H1 (cell line): Measurements from ENCODE around the gene PRKCZ. TPM values are rescaled to one million over a fixed set of nuclear protein-coding genes. Genes with fewer than 3 reads are reported as not detected.

ENCODE experiments used
- CTCF ChIA-PET: fragments of 300-600 bp; sonication (Branson Sonifier 250); formaldehyde crosslinking; loops from one replicate; lab custom pipeline; 2021; ENCODE audit not compliant: partially characterized antibody; lab: Charles Lee
- POLR2A ChIA-PET: fragments of 300-600 bp; sonication (Branson Sonifier 250); formaldehyde crosslinking; loops from one replicate; lab custom pipeline; 2021; ENCODE audit warnings: inconsistent platforms; ENCODE audit not compliant: partially characterized antibody; lab: Charles Lee
- DNase-seq, 2 experiments: peaks; one replicate each; pipeline versions ENCODE4 v3.0.0 to v3.0.0-alpha.2; 2010 to 2022; ENCODE audit warnings: low spot score in 2 of 2, low read depth in 1 of 2, mixed read lengths in 1 of 2
- FAIRE-seq: peaks from 2 replicates; lab custom pipeline; 2011; peaks lifted over from hg19 to GRCh38; lab: Jason Lieb, UNC
- H2AFZ ChIP-seq: 2 replicates; pipeline ENCODE4 v1.8.1; 2012; ENCODE audit warnings: low read length, inconsistent platforms
- H2AK5ac ChIP-seq: 2 replicates; pipeline ENCODE4 v1.6.1; 2013; ENCODE audit warnings: low read depth, low read length
- H2BK120ac ChIP-seq: replicated peaks from 2 replicates; pipeline ENCODE3; 2013; ENCODE audit warnings: low read depth, low read length, inconsistent platforms
- H2BK12ac ChIP-seq: 2 replicates; pipeline ENCODE4 v1.6.1; 2013; ENCODE audit warnings: low read depth, low read length
- H2BK15ac ChIP-seq: 2 replicates; pipeline ENCODE4 v1.6.1; 2013; ENCODE audit warnings: low read length
- H2BK20ac ChIP-seq: 2 replicates; pipeline ENCODE4 v1.6.1; 2013; ENCODE audit warnings: low read length
- H2BK5ac ChIP-seq: 2 replicates; pipeline ENCODE4 v1.6.1; 2013; ENCODE audit warnings: low read depth, low read length
- H3K14ac ChIP-seq: 2 replicates; pipeline ENCODE4 v1.6.1; 2013; ENCODE audit warnings: inconsistent platforms; ENCODE audit not compliant: insufficient read length
- H3K18ac ChIP-seq: 2 replicates; pipeline ENCODE4 v1.6.1; 2013; ENCODE audit warnings: low read length; ENCODE audit errors: extremely low read depth
- H3K23ac ChIP-seq: 2 replicates; pipeline ENCODE4 v1.6.1; 2013; ENCODE audit warnings: inconsistent platforms; ENCODE audit not compliant: insufficient read length
- H3K23me2 ChIP-seq: 2 replicates; pipeline ENCODE4 v1.6.1; 2013; ENCODE audit warnings: low read depth, low read length
- H3K27ac ChIP-seq: 2 replicates; pipeline ENCODE4 v1.6.1; 2011; ENCODE audit warnings: low read depth, low read length, inconsistent platforms
- H3K27me3 ChIP-seq, 4 experiments: replicated peaks in 1 of 4; 1 replicate in 1 of 4; 2 replicates in 3 of 4; pipeline versions ENCODE4 v1.6.1 to v1.8.1; 2011 to 2013; ENCODE audit warnings: low read length in 3 of 4, mild to moderate bottlenecking in 3 of 4, inconsistent platforms in 2 of 4, mixed read lengths in 2 of 4, moderate library complexity in 1 of 4; ENCODE audit not compliant: control insufficient read depth in 3 of 4, insufficient read depth in 3 of 4; ENCODE audit errors: extremely low read depth in 1 of 4
- H3K36me3 ChIP-seq, 4 experiments: 2 replicates each; pipeline versions ENCODE4 v1.6.1 to v1.8.1; 2011 to 2013; ENCODE audit warnings: mild to moderate bottlenecking in 4 of 4, low read length in 3 of 4, moderate library complexity in 2 of 4, control low read depth in 1 of 4, inconsistent platforms in 1 of 4; ENCODE audit not compliant: insufficient read depth in 4 of 4, control insufficient read depth in 2 of 4
- H3K4ac ChIP-seq: replicated peaks from 2 replicates; pipeline ENCODE3; 2013; ENCODE audit warnings: low read length, low read depth, mixed read lengths, inconsistent platforms; ENCODE audit not compliant: insufficient read length
- H3K4me1 ChIP-seq, 4 experiments: replicated peaks in 1 of 4; 1 replicate in 1 of 4; 2 replicates in 3 of 4; pipeline versions ENCODE4 v1.6.1 to v1.8.1; 2011 to 2013; ENCODE audit warnings: low read length in 3 of 4, inconsistent platforms in 2 of 4, mixed read lengths in 1 of 4; ENCODE audit not compliant: insufficient read depth in 4 of 4, control insufficient read depth in 3 of 4
- H3K4me2 ChIP-seq, 2 experiments: 2 replicates each; pipeline versions ENCODE4 v1.6.1 to v1.8.1; 2011 to 2013; ENCODE audit warnings: low read depth in 2 of 2, low read length in 2 of 2, control low read depth in 1 of 2, inconsistent platforms in 1 of 2, mild to moderate bottlenecking in 1 of 2; ENCODE audit not compliant: insufficient read depth in 1 of 2
- H3K4me3 ChIP-seq, 4 experiments: fragments of 200-600, 300-600 bp in 1 of 4; sonication (generic), shearing (Covaris generic), sonication (Bioruptor Twin) in 1 of 4; 2 replicates each; pipeline versions ENCODE4 v1.5.1 to v1.8.1; 2011 to 2016; ENCODE audit warnings: low read length in 4 of 4, low read depth in 3 of 4, control low read depth in 2 of 4, inconsistent platforms in 2 of 4, mild to moderate bottlenecking in 2 of 4, mixed read lengths in 1 of 4, moderate library complexity in 1 of 4; ENCODE audit not compliant: insufficient read depth in 2 of 4; ENCODE audit errors: extremely low read depth in 1 of 4
- H3K56ac ChIP-seq: replicated peaks from 2 replicates; pipeline ENCODE3; 2013; ENCODE audit warnings: low read depth, mild to moderate bottlenecking, mixed read lengths, low read length, inconsistent platforms; ENCODE audit not compliant: insufficient read length
- H3K79me1 ChIP-seq: 2 replicates; pipeline ENCODE4 v1.6.1; 2013; ENCODE audit warnings: low read depth, low read length, control low read depth
- H3K79me2 ChIP-seq, 2 experiments: 2 replicates each; pipeline versions ENCODE4 v1.6.1 to v1.8.1; 2012 to 2013; ENCODE audit warnings: low read length in 2 of 2, mild to moderate bottlenecking in 2 of 2, inconsistent platforms in 1 of 2; ENCODE audit not compliant: insufficient read depth in 2 of 2, control insufficient read depth in 1 of 2
- H3K9ac ChIP-seq, 4 experiments: replicated peaks in 1 of 4; 1 replicate in 1 of 4; 2 replicates in 3 of 4; pipeline versions ENCODE4 v1.6.1 to v1.8.1; 2011 to 2013; ENCODE audit warnings: low read depth in 3 of 4, low read length in 3 of 4, control low read depth in 2 of 4, mild to moderate bottlenecking in 2 of 4, moderate library complexity in 2 of 4, inconsistent platforms in 1 of 4; ENCODE audit errors: extremely low read depth in 1 of 4
- H3K9me3 ChIP-seq, 2 experiments: 2 replicates each; pipeline versions ENCODE4 v1.6.1 to v1.8.1; 2012 to 2013; ENCODE audit warnings: mild to moderate bottlenecking in 2 of 2, moderate library complexity in 2 of 2, control low read depth in 1 of 2, inconsistent platforms in 1 of 2, low read depth in 1 of 2, low read length in 1 of 2, mixed read lengths in 1 of 2; ENCODE audit not compliant: insufficient read depth in 2 of 2
- H4K20me1 ChIP-seq, 2 experiments: replicated peaks in 1 of 2; 2 replicates each; pipeline versions ENCODE3 to v1.8.1; 2011 to 2013; ENCODE audit warnings: inconsistent platforms in 2 of 2, low read length in 2 of 2, mild to moderate bottlenecking in 1 of 2; ENCODE audit not compliant: insufficient read depth in 2 of 2, control insufficient read depth in 1 of 2
- H4K5ac ChIP-seq: 2 replicates; pipeline ENCODE4 v1.6.1; 2013; ENCODE audit warnings: low read length, low read depth, mixed read lengths, inconsistent platforms; ENCODE audit not compliant: insufficient read length
- H4K8ac ChIP-seq: 2 replicates; pipeline ENCODE4 v1.8.0; 2013; ENCODE audit warnings: mild to moderate bottlenecking, moderate library complexity, low read length, inconsistent platforms; ENCODE audit not compliant: insufficient read depth; ENCODE audit errors: extremely low read depth
- H4K91ac ChIP-seq: replicated peaks from 2 replicates; pipeline ENCODE3; 2013; ENCODE audit warnings: low read length, mixed read lengths, inconsistent platforms; ENCODE audit not compliant: insufficient read length
- CHD1 ChIP-seq: IDR thresholded peaks from 2 replicates; pipeline ENCODE4 v1.6.1; 2012; ENCODE audit warnings: low read depth, low read length, improper control_type of control experiment
- GTF2F1 ChIP-seq: IDR thresholded peaks from 2 replicates; pipeline ENCODE4 v1.6.1; 2012; ENCODE audit warnings: low read depth, low read length, improper control_type of control experiment, borderline replicate concordance
- KDM1A ChIP-seq: fragments of 200-600, 300-600 bp; sonication (generic); IDR thresholded peaks from 2 replicates; pipeline ENCODE4 v1.7.1; 2016; ENCODE audit warnings: mild to moderate bottlenecking, low read length, borderline replicate concordance
- MAFK ChIP-seq: IDR thresholded peaks from 2 replicates; pipeline ENCODE4 v1.6.1; 2012; ENCODE audit warnings: low read depth, mild to moderate bottlenecking, improper control_type of control experiment, low read length
- NANOG ChIP-seq: IDR thresholded peaks from 2 replicates; pipeline ENCODE4 v1.6.1; 2011; ENCODE audit warnings: low read length, low read depth, mild to moderate bottlenecking, inconsistent platforms; ENCODE audit not compliant: insufficient read depth, poor library complexity, severe bottlenecking
- POLR2A ChIP-seq, 2 experiments: IDR thresholded peaks; 1 replicate in 1 of 2; 2 replicates in 1 of 2; pipeline ENCODE4 v1.6.1; 2011; ENCODE audit warnings: low read depth in 2 of 2, low read length in 2 of 2, mild to moderate bottlenecking in 2 of 2; ENCODE audit errors: control extremely low read depth in 1 of 2
- RFX5 ChIP-seq: IDR thresholded peaks from 2 replicates; pipeline ENCODE4 v1.6.1; 2011; ENCODE audit warnings: low read depth, low read length, improper control_type of control experiment, borderline replicate concordance
- SAP30 ChIP-seq: fragments of 300-600 bp; sonication (generic); IDR thresholded peaks from 2 replicates; pipeline ENCODE4 v1.7.1; 2012; ENCODE audit warnings: low read length, moderate library complexity, mild to moderate bottlenecking, inconsistent platforms; ENCODE audit not compliant: insufficient read depth, insufficient replicate concordance
- SIN3A ChIP-seq, 2 experiments: IDR thresholded peaks in 1 of 2; conservative IDR thresholded peaks in 1 of 2; 2 replicates each; pipeline ENCODE4 v1.6.1; 2011 to 2012; ENCODE audit warnings: low read length in 2 of 2, improper control_type of control experiment in 1 of 2, low read depth in 1 of 2, mild to moderate bottlenecking in 1 of 2
- SIX5 ChIP-seq: IDR thresholded peaks from 2 replicates; pipeline ENCODE4 v1.6.1; 2011; ENCODE audit warnings: mild to moderate bottlenecking, low read depth, low read length
- SP4 ChIP-seq: IDR thresholded peaks from 2 replicates; pipeline ENCODE4 v1.6.1; 2012; ENCODE audit warnings: low read length, inconsistent platforms
- SRF ChIP-seq: IDR thresholded peaks from 2 replicates; pipeline ENCODE4 v1.6.1; 2011; ENCODE audit warnings: mild to moderate bottlenecking, low read depth, low read length, moderate library complexity
- TCF12 ChIP-seq: IDR thresholded peaks from 2 replicates; pipeline ENCODE4 v1.6.1; 2011; ENCODE audit warnings: low read depth, mild to moderate bottlenecking, low read length
- ZNF274 ChIP-seq: IDR thresholded peaks from 2 replicates; pipeline ENCODE4 v1.7.0; 2012; ENCODE audit warnings: low read length, borderline replicate concordance; ENCODE audit errors: extremely low read depth
- WGBS, 2 experiments: shearing (Covaris generic) in 1 of 2; methylation state at CpG; one replicate each; pipeline versions ENCODE4 v1.1.6 to v1.1.7; 2013 to 2015; ENCODE audit warnings: low lambda C conversion rate in 2 of 2, mixed read lengths in 2 of 2, inconsistent platforms in 1 of 2, low coverage in 1 of 2, missing lambda C conversion rate in 1 of 2; ENCODE audit not compliant: insufficient replicate concordance in 2 of 2, insufficient coverage in 1 of 2, insufficient read length in 1 of 2; ENCODE audit errors: extremely low coverage in 1 of 2, missing lambda C conversion rate in 1 of 2; 5-methylcytosine and 5-hydroxymethylcytosine counted together
- polyA plus RNA-seq, 7 experiments: library from polyadenylated mRNA; depleted of rRNA in 3 of 7; stranded (reverse) in 5 of 7; unstranded in 2 of 7; fragments of >200 nt in 5 of 7; fragments of 200-250 nt in 2 of 7; gene quantifications; 1 replicate in 5 of 7; 2 replicates in 1 of 7; 4 replicates in 1 of 7; pipeline versions ENCODE4 v1.2.1 to v1.2.3, GENCODE V29; 2011 to 2013; ENCODE audit warnings: missing spikeins in 2 of 7, mixed read lengths in 2 of 7
- total RNA-seq: library from RNA; stranded (reverse); fragmentation: NEBNext Ultra II Directional; extraction: Animal tissue kit (Norgen Biotek cat#: 25700); gene quantifications from 2 replicates; pipeline ENCODE4 v1.2.1, GENCODE V29; 2021

Gene PRKCZ
- total and polyA plus RNA-seq, 2 of the 8 experiments (the other 6 are each of a cell fraction or from before 2014, with no cell fraction given), result 37.4 to 45.1 TPM

GRCh38 chr1:2175055-2175414 lies 124.8 kb downstream of the PRKCZ start:
- H3K27me3 ChIP-seq, result no peaks in the 10 kb centered on the region
- no peak overlapping the region for H4K91ac ChIP-seq
- H4K20me1 ChIP-seq, result peaks cover 0 to 5% of the 10 kb centered on the region in 2 experiments
- no peak overlapping the region for H2BK15ac ChIP-seq
- no peak overlapping the region for H3K27ac ChIP-seq
- H2BK20ac ChIP-seq, result no peak overlapping the region
- POLR2A ChIA-PET, result interaction anchor here (1.3 kb wide), 1 partner anchor 13 kb away, joined by 5 read pairs; no protein-coding TSS in a partner anchor
- no peak overlapping the region for H2AK5ac ChIP-seq
- no peak overlapping the region for H4K8ac ChIP-seq
- H3K56ac ChIP-seq, result no peak overlapping the region
- no peak overlapping the region for H2BK5ac ChIP-seq
- no peak overlapping the region for H3K18ac ChIP-seq
- CTCF ChIA-PET, result interaction anchor here (0.7 to 6.0 kb wide), 33 partner anchors 10 to 1556 kb away, joined by 3 to 47 read pairs (median 4); partner anchors contain the start of genes FAAP20, MORN1 and RER1
- H3K4ac ChIP-seq, result no peak overlapping the region
- TF ChIP-seq SIX5, result no peak
- TF ChIP-seq POLR2A (IDR thresholded peaks at IDR 0.05; ENCODE audit: control extremely low read depth in 1 of 2, low read depth in 2 of 2, low read length in 2 of 2), result no peak
- no peak for TF ChIP-seq RFX5
- TF ChIP-seq KDM1A, result no peak
- no peak for TF ChIP-seq MAFK
- TF ChIP-seq CHD1, result no peak
- no peak for TF ChIP-seq ZNF274
- TF ChIP-seq TCF12, result no peak
- no peak for TF ChIP-seq SIN3A (conservative IDR thresholded peaks at IDR 0.05 in 1 of 2, IDR thresholded peaks at IDR 0.05 in 1 of 2; ENCODE audit: low read depth in 1 of 2, low read length in 2 of 2)
- no peak for TF ChIP-seq GTF2F1
- no peak for TF ChIP-seq NANOG
- no peak for TF ChIP-seq SRF
- TF ChIP-seq SAP30, result no peak
- TF ChIP-seq SP4, result no peak
- no peak overlapping the region for H2BK12ac ChIP-seq
- no peak overlapping the region for H2AFZ ChIP-seq
- H3K23me2 ChIP-seq, result no peaks in the 10 kb centered on the region; the same call in 1 of the 2 replicates
- no peaks in the 10 kb centered on the region; a peak in 2 of 7 replicates for H3K4me1 ChIP-seq
- H3K14ac ChIP-seq, result no peak overlapping the region
- H3K79me1 ChIP-seq, result no peaks in the 10 kb centered on the region
- WGBS, 2 experiments, result 97% methylated on average over 8 of the region's 9 CpGs; no CpG with 5 or more reads in 1 of the 2 experiments
- DNase-seq, result no peak
- no peak overlapping the region for H3K23ac ChIP-seq
- H3K9ac ChIP-seq, result no peak overlapping the region
- no peak overlapping the region for H3K4me3 ChIP-seq
- no peak for FAIRE-seq
- H4K5ac ChIP-seq, result no peak overlapping the region
- no peak overlapping the region for H2BK120ac ChIP-seq
- H3K36me3 ChIP-seq, result peaks cover under 1 to 6% (median 4%) of the 10 kb centered on the region in 4 experiments; a peak in 5 of 8 replicates
- no peak overlapping the region for H3K4me2 ChIP-seq
- H3K9me3 ChIP-seq, result no peaks in the 10 kb centered on the region
- H3K79me2 ChIP-seq, result no peaks in the 10 kb centered on the region
